Activated CD4-positive, alpha-beta memory T cell treated with anti-CD3 and anti-CD28 coated beads for 36 hours (primary cell): ENCODE measurements around the gene RASGRF1. TPM values are rescaled to one million over a fixed set of nuclear protein-coding genes. Genes with fewer than 3 reads are reported as not detected.
"Not testable (repeated sequence)": the region's sequence is repeated elsewhere in the genome, so short reads cannot be mapped to it uniquely, and the experiment has no call there.

Experiments
- CTCF ChIA-PET: fragments of 350-600 bp; sonication (Branson Sonifier 250); formaldehyde crosslinking; loops from one replicate; lab custom pipeline; 2021; ENCODE audit warnings: antibody characterized with exemption, inconsistent platforms; lab: Charles Lee
- POLR2A ChIA-PET: fragments of 350-600 bp; sonication (Branson Sonifier 250); formaldehyde crosslinking; loops from one replicate; lab custom pipeline; 2021; ENCODE audit warnings: antibody characterized with exemption; lab: Charles Lee
- DNase-seq: peaks from one replicate; pipeline ENCODE4 v3.0.0-alpha.2; 2020
- H3K27ac Mint-ChIP-seq: one replicate; pipeline ENCODE4 v1.8.0; 2021; ENCODE audit warnings: mixed read lengths
- H3K27me3 Mint-ChIP-seq: one replicate; pipeline ENCODE4 v1.8.0; 2021; ENCODE audit warnings: mixed read lengths
- H3K36me3 Mint-ChIP-seq: one replicate; pipeline ENCODE4 v1.8.0; 2021; ENCODE audit warnings: mixed read lengths
- H3K4me1 Mint-ChIP-seq: one replicate; pipeline ENCODE4 v1.8.0; 2021; ENCODE audit warnings: low read depth, mixed read lengths
- H3K4me3 Mint-ChIP-seq: one replicate; pipeline ENCODE4 v1.8.0; 2021; ENCODE audit warnings: mild to moderate bottlenecking, mixed read lengths
- H3K9me3 Mint-ChIP-seq: one replicate; pipeline ENCODE4 v1.8.0; 2021; ENCODE audit warnings: mixed read lengths
- intact Hi-C: fragments of 100-400 bp; cut with micrococcal nuclease; formaldehyde crosslinking; loops from one replicate; pipeline ENCODE4 v1.15.1; 2023
- total RNA-seq, 2 experiments: library from RNA; stranded (reverse); gene quantifications; one replicate each; pipeline ENCODE4 v1.2.3, GENCODE V29; 2021

Gene RASGRF1
- total RNA-seq, 2 experiments from 2014 or later, result 0.02 TPM; not detected in 1

DNA sequence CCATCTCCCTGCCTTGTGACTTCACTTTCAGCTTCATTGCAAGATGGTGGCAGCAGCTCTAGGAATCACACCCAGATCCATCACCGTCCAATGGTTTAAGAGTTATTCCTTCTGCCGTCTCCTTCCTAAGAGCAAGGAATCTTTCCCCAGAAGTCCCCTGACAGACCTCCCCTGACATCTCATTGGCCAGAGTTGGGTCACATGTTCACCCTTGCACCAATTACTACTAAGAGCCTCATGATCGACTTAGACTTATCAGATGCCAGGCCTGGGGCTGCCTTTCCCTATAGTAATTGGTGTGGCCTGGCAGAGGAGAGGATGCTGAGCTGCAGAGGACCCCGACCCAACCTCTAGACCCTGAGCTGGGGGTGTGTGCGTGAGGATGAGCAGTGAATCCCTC, 31.8 kb upstream of the RASGRF1 start:
- CTCF ChIA-PET, result interaction anchor here (0.6 kb wide), 1 partner anchor 262 kb away, joined by 4 read pairs; no protein-coding TSS in a partner anchor
- peaks cover 9% of the 10 kb centered on the region for H3K27me3 Mint-ChIP-seq
- intact Hi-C loops, result no loop called here
- POLR2A ChIA-PET, result no interaction called here
- no peaks in the 10 kb centered on the region for H3K9me3 Mint-ChIP-seq
- no peak overlapping the region for H3K4me3 Mint-ChIP-seq
- DNase-seq, result no peak
- no peak overlapping the region for H3K27ac Mint-ChIP-seq
- H3K4me1 Mint-ChIP-seq, result no peaks in the 10 kb centered on the region
- H3K36me3 Mint-ChIP-seq, result no peaks in the 10 kb centered on the region

DNA sequence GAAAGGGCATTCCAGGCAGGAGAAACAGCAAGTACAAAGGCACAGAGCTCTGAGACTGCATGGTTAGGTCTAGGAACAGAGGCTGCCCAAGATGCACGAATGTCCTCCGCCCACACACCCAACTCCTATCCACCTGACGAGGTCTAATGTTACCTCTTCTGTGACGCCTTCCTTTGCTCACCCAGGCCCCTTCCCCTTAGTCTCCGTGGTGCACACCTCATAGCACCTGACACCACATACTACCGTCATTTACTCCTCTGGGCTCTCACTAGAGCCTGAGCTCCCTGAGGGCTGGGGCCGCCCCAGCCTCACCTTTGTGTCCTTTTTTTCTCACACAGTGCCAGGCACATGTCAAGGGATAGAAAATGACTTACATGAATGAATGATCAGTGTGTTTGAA, 31.0 kb upstream of the RASGRF1 start:
- intact Hi-C loops, result no loop called here

DNA sequence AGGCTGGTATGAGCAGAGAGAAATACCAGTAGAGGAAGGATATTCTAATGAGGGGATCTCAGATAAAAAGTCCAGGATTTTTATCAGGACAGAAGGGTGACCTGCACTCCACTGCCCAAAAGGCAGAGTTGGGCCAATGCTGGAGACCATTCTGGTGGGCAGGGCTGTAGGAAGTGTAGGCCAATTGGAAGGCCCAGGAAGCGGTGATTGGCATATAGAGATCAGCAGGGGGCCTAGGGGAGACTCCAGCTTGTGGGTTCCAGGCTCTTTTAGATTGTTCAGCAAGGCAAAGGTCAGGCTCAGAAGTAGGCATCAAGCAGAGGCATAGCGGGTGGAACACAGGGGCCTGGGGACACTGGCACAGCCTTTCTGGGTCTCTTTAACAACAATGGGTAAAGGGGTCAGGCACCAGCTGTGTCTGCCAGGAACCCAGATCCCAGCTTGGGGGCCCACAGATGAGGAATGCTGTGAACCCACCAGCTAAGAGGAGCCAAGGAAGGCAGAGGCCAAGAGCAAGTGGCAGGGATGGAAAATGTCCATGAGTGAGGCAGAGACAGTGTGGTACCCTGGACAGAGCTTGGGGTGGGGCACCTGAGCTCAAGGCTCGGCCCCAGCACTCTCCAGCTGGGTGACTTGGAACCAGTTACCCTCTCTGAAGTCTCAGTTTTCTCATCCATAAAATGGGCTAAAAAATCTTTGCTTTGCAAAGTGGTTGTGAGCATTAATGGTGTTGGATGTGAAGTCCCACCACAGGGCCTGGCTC, 27.0 kb upstream of the RASGRF1 start:
- Mint-ChIP-seq H3K27ac (no peak overlapping the region), H3K4me1 (no peaks in the 10 kb centered on the region), H3K27me3 (peaks cover 9% of the 10 kb centered on the region), H3K9me3 (no peaks in the 10 kb centered on the region), H3K36me3 (no peaks in the 10 kb centered on the region), H3K4me3 (no peak overlapping the region)
- intact Hi-C loops, result no loop called here
- no peak for DNase-seq
- ChIA-PET CTCF (no interaction called here), POLR2A (no interaction called here)

More for the DNA sequence above, 31.0 kb upstream of the RASGRF1 start:
- no peaks in the 10 kb centered on the region for H3K4me1 Mint-ChIP-seq
- H3K4me3 Mint-ChIP-seq, result no peak overlapping the region
- ChIA-PET CTCF (no interaction called here), POLR2A (no interaction called here)
- no peak for DNase-seq
- H3K27ac Mint-ChIP-seq, result no peak overlapping the region
- peaks cover 9% of the 10 kb centered on the region for H3K27me3 Mint-ChIP-seq
- H3K9me3 Mint-ChIP-seq, result no peaks in the 10 kb centered on the region
- H3K36me3 Mint-ChIP-seq, result no peaks in the 10 kb centered on the region

DNA sequence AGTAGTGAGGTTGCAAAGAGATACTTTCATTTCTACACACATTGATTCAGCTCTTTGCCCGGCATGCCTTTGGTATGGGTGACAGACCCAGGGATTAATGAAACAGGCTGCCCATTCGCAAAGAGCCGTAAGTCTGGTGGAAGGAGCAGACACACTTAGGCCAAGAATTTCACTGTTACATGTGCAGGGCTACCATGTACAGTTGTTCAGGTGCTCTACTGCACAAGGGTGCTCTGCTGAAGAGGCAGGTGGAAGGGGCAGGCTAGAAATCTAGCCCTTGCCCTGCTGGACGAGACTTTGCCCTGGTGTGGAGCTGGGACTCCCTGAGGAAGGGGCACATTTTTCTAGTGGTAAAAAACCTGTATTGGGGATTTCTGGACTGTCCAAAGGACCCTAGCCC, 26.2 kb upstream of the RASGRF1 start:
- H3K9me3 Mint-ChIP-seq, result no peaks in the 10 kb centered on the region
- no peaks in the 10 kb centered on the region for H3K36me3 Mint-ChIP-seq
- H3K4me3 Mint-ChIP-seq, result no peak overlapping the region
- intact Hi-C loops, result no loop called here
- ChIA-PET POLR2A (no interaction called here), CTCF (no interaction called here)
- H3K27me3 Mint-ChIP-seq, result peaks cover 12% of the 10 kb centered on the region
- H3K27ac Mint-ChIP-seq, result no peak overlapping the region
- no peak for DNase-seq
- no peaks in the 10 kb centered on the region for H3K4me1 Mint-ChIP-seq

DNA sequence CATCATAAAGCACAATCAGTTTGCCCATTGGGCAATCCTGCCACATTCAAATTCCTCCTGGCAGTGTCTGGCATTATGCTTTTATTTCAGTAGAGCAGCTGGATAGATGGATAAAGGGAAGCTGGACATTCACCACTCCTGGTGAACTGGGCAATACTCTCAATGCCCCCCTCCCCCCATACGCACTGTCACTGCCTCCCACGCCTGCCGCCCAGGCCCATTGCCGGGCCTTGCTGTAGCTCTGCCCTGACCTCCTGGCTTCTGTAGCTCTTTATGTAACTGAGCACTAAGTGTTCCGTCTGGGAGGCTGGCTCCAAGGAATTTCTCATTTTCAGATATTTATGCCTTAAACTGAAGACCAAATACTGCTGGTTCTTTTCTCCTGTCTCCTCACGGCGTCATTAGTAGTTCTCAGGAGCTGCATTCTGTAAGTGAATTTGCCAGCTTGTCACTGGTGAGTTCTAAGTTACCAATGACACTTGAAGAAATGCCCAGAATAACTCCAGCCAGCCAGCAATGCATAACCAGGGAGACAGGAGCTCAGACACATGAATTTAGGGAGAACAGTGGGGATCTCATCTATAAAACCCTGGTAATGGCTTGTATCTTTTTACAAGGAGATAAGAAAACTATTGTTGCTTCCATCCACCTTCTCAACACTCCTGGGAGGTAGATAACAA, 25.5 kb upstream of the RASGRF1 start:
- Mint-ChIP-seq H3K4me1 (no peaks in the 10 kb centered on the region), H3K4me3 (no peak overlapping the region), H3K27me3 (peaks cover 12% of the 10 kb centered on the region), H3K27ac (no peak overlapping the region), H3K9me3 (no peaks in the 10 kb centered on the region), H3K36me3 (no peaks in the 10 kb centered on the region)
- CTCF ChIA-PET, result interaction anchor here (0.6 kb wide), 1 partner anchor 23 kb away, joined by 3 read pairs; no protein-coding TSS in a partner anchor
- intact Hi-C loops, result no loop called here
- no peak for DNase-seq
- POLR2A ChIA-PET, result no interaction called here

DNA sequence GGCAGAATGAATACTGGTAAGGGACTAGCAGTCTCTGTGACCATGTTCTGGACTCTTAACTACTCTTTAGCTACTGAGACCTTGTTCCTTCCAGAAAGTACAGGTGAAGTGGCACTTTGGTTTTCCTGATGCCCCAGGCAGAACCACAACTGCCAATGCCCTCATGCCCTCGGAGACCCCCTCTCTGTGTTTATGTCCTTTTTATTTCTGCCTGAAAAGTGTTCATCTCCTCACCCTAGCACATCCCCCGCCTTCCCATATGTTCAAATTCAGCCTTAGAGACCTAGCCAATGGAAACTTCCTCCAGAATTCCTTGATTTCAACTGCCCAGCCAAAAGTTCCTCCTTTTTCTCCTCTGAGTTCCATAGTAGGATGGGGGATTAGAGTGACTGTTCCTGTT, 23.3 kb upstream of the RASGRF1 start:
- Mint-ChIP-seq H3K27me3 (peaks cover 18% of the 10 kb centered on the region), H3K4me3 (no peak overlapping the region), H3K9me3 (no peaks in the 10 kb centered on the region), H3K4me1 (no peaks in the 10 kb centered on the region), H3K36me3 (no peaks in the 10 kb centered on the region), H3K27ac (no peak overlapping the region)
- POLR2A ChIA-PET, result no interaction called here
- CTCF ChIA-PET, result no interaction called here
- no peak for DNase-seq
- intact Hi-C loops, result no loop called here

DNA sequence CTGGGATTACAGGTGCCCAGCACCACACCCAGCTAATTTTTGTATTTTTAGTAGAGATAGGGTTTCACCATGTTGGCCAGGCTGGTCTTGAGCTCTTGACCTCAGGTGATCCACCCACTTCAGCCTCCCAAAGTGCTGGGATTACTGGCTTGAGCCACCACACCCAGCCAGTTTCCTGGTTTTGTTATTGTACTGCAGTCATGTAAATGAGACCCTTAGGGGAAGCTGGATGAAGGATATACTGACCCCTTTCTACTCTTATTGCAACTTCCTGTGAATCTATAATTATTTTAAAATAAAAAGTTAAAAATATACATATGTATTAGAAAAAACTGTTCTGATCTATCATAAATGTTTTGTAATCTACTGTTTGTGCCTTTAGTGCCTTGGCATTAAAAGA, 20.8 kb upstream of the RASGRF1 start:
- DNase-seq, H3K9me3 Mint-ChIP-seq, CTCF ChIA-PET, intact Hi-C loops, H3K36me3 Mint-ChIP-seq, H3K4me3 Mint-ChIP-seq, H3K4me1 Mint-ChIP-seq, POLR2A ChIA-PET, H3K27ac Mint-ChIP-seq: not testable (repeated sequence)
- H3K27me3 Mint-ChIP-seq, result peaks cover 26% of the 10 kb centered on the region

DNA sequence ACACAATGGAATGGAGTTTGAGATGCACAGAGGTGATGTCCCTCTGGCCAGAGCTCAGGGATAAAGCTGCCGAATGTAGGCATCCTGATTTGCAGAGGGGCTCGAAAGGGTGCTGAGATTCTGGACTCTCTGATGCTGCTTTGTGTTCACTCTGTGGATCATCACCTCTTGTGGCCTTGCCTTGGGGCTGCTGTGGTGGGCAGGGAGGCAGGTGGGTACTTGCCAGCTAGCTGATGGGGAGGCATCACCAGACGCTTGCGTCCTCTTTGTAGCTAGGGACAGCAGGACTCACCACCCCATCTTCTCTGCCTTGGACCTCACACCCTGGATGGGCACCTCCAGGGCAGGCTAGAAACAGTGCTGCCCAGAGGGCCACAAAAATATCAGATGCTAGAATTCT, 14.6 kb upstream of the RASGRF1 start:
- Mint-ChIP-seq H3K27ac (no peak overlapping the region), H3K9me3 (no peaks in the 10 kb centered on the region), H3K4me1 (peaks cover 4% of the 10 kb centered on the region), H3K27me3 (peaks cover 46% of the 10 kb centered on the region), H3K36me3 (no peaks in the 10 kb centered on the region), H3K4me3 (no peak overlapping the region)
- POLR2A ChIA-PET, result no interaction called here
- CTCF ChIA-PET, result no interaction called here
- intact Hi-C loops, result no loop called here
- DNase-seq, result no peak

DNA sequence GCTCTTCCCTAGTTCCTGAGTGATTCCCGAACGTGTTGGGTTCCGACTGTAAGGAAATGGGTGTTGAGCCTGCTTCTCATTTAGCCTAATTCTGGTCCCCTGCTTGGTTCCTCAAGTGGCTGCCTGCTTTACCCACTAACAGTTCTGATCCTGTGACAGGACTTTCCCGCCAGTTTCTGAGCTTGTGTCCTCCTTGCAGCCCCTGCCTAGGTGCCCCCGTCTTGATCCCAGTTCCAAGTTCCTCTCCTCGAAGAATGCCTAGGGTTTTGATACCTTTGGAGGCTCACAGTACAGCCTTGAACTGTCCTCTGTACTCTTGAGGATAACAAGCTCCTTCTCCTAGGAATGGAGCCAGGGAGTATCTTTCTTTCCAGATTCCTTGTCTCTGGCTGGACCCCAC, 12.0 kb upstream of the RASGRF1 start:
- no peak overlapping the region for H3K27ac Mint-ChIP-seq
- ChIA-PET CTCF (no interaction called here), POLR2A (no interaction called here)
- no peaks in the 10 kb centered on the region for H3K9me3 Mint-ChIP-seq
- H3K27me3 Mint-ChIP-seq, result peaks cover 43% of the 10 kb centered on the region
- no peaks in the 10 kb centered on the region for H3K36me3 Mint-ChIP-seq
- intact Hi-C loops, result no loop called here
- no peak overlapping the region for H3K4me3 Mint-ChIP-seq
- DNase-seq, result no peak
- H3K4me1 Mint-ChIP-seq, result peaks cover 4% of the 10 kb centered on the region

DNA sequence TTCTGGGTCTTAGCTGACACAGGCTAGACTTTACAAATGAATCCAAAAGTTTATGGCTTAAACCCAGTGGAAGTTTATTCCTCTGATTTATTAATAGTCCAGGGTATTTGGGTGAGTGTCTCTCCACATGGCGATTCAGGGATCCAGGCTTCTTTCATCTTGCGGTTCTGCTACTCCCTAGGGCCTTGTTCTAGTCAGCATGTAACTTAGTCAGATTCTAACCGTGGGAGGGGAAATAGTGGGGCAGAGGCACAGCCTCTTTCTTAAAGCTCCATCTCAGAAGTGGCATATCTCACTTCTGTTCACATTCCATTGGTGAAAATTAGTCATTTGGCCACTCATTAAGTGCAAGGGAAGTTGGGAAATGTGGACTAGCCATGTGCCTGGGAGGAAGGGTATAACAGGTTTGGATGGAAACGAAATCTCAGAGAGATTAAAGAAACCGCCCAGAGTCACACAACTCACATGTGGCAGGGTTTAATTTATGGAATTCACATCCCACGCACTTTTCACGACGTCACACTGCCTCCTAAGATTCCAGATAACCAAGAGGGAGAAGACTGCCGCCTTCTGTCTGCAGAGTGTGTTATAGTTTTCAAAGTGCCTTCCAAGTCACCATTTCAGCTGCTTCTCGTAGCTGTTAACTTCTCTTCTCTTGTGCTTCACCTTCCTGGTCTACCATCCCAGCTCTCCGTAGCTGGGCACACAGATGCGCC, 11.4 kb upstream of the RASGRF1 start:
- peaks cover 41% of the 10 kb centered on the region for H3K27me3 Mint-ChIP-seq
- H3K9me3 Mint-ChIP-seq, result no peaks in the 10 kb centered on the region
- no peak overlapping the region for H3K27ac Mint-ChIP-seq
- no peak overlapping the region for H3K4me3 Mint-ChIP-seq
- H3K36me3 Mint-ChIP-seq, result no peaks in the 10 kb centered on the region
- intact Hi-C loops, result no loop called here
- CTCF ChIA-PET, result no interaction called here
- POLR2A ChIA-PET, result no interaction called here
- no peak for DNase-seq
- peaks cover 2% of the 10 kb centered on the region for H3K4me1 Mint-ChIP-seq

DNA sequence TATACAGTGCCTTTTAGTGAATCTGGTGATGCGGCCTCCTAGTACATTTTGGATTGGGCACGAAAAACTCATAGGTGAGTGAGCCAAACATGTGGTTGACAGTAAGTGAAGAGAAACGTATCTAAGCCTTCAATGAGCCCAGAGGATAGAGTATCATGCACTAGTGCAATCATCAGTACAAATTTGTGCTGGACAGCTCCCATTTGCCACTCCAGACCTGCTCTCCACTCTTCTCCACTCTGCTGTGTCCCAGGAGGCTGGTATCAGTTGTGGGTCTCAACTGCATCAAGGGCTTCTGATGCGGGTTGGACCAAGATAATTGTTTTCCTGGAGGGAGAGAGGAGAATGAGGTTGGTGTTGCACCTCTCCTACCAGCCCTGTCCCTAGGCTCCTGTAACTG, 9.1 kb upstream of the RASGRF1 start:
- no peaks in the 10 kb centered on the region for H3K9me3 Mint-ChIP-seq
- peaks cover 40% of the 10 kb centered on the region for H3K27me3 Mint-ChIP-seq
- no peak for DNase-seq
- no peaks in the 10 kb centered on the region for H3K36me3 Mint-ChIP-seq
- no peaks in the 10 kb centered on the region for H3K4me1 Mint-ChIP-seq
- POLR2A ChIA-PET, result no interaction called here
- H3K27ac Mint-ChIP-seq, result no peak overlapping the region
- intact Hi-C loops, result no loop called here
- no peak overlapping the region for H3K4me3 Mint-ChIP-seq
- CTCF ChIA-PET, result interaction anchor here (1.0 kb wide), 1 partner anchor 71 kb away, joined by 5 read pairs; no protein-coding TSS in a partner anchor

DNA sequence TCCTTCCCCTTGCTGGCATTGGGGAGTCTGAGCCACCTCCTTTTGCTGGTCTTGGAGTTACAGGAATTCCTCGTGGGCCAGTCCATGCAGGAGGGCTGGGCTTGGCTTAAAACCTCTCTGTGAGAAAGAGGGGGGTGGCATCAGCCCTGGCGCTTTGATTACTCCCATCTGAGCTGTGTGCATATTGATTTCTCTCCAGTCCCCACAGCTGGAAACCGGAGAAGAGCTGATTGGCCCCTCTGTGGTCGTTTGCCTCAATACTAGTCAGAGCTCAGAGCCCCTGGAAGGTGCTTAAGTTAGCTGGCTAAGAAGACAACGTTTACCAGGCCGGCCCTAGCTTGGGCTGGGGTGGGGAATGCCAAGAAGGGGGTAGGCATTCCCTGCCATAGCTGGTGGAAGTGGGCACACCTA, 4.0 kb upstream of the RASGRF1 start:
- Mint-ChIP-seq H3K27me3 (peaks cover 44% of the 10 kb centered on the region), H3K4me3 (no peak overlapping the region), H3K9me3 (no peaks in the 10 kb centered on the region), H3K27ac (no peak overlapping the region), H3K36me3 (no peaks in the 10 kb centered on the region), H3K4me1 (peaks cover 12% of the 10 kb centered on the region)
- no peak for DNase-seq
- intact Hi-C loops, result no loop called here
- ChIA-PET CTCF (interaction anchor here (0.8 kb wide), 1 partner anchor 91 kb away, joined by 4 read pairs; no protein-coding TSS in a partner anchor), POLR2A (no interaction called here)
